ENCODE data around the gene SLC2A10.

SLC2A10 gene

DNA sequence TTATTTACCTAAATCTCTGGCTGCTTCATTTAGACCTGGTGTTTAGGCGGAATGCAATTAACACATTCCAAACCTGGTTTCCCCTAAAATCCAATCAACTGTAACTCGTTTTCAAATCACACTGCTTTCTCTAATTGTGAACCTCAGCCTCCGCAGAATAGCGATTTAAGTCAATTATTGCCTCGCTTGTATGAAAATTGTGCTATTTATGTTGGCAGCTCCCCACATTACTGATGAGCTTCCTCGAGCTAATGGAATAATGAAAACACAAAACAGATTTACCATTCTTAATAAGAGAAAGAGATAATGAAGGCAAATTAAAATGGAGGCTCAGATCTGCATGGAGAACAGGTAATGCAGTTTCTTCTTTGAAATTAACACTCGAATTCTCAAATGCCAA is 67.9 kb downstream of the SLC2A10 start (continued):
- TF ChIP-seq PATZ1 (CRISPR knock-in tag; IDR thresholded peaks at IDR 0.05; ENCODE audit: borderline replicate concordance) (no peak), BACH2 (CRISPR knock-in tag; IDR thresholded peaks at IDR 0.05; ENCODE audit: borderline replicate concordance) (no peak), TOX (CRISPR knock-in tag; IDR thresholded peaks at IDR 0.05; ENCODE audit: borderline replicate concordance) (no peak), ESRRG (CRISPR knock-in tag; IDR thresholded peaks at IDR 0.05) (no peak), GLIS3 (CRISPR knock-in tag; IDR thresholded peaks at IDR 0.05) (no peak)

DNA sequence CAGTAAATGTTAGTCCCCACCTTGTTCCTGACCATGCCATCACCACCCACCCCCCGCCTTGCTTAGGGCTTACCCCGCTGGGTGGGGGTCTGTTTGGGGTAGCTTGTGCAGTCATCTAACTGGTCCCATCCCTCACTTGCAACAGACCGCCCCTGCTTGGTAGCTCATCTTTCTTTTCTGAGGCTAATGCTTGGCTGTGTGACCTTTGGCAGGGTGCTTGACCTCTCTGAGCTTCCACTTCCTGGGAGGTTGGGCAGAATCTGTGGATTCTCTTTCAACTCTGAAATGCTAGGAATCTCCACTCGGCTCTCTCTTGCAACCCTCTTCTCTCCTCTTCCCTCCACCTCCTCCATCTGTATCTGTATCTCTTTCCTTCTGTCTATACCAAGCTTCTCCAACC is 70.4 kb downstream of the SLC2A10 start:
- TF ChIP-seq CREB5 (CRISPR knock-in tag; IDR thresholded peaks at IDR 0.05; ENCODE audit: low read depth) (no peak), ZNF565 (CRISPR knock-in tag; conservative IDR thresholded peaks at IDR 0.05; ENCODE audit: low read depth) (no peak)
- no peak for ATAC-seq

DNA sequence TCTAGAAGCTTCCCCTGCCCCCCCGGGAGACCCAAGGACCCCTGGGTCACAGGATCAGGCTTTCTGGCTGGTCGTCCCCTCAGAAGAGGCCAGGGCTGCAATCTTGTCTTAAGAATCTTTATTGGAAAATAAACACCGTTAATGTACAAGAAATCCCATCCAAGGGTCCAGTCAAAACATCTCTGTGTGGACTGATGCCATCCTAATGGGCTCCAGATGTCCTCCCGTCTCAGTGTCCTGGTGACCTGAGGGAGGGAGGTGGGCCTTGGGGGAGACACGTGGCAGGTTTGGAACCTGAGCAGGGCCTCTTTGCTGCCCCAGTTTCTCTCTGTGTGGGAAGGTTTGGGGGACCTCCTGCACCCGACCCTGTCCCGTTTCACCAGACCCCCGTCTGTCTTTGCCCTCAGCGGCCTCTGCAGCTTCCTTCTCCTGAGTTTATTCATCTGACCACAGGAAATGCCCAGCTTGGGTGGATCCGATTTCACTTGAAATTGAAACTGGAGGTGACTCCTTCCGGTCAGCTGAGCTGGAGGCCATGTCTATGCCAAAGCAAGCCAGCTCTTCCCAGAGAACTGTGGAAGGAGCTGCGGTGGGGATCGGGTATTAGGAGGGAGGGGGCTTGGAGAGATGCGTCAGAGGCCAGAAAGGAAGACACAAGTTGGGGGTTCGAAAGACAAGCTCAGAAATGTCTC is 75.1 kb downstream of the SLC2A10 start:
- TF ChIP-seq GLIS3 (CRISPR knock-in tag; IDR thresholded peaks at IDR 0.05) (no peak), CSDC2 (CRISPR knock-in tag; IDR thresholded peaks at IDR 0.05) (no peak), ZNF70 (CRISPR knock-in tag; IDR thresholded peaks at IDR 0.05) (no peak), TSHZ2 (CRISPR knock-in tag; IDR thresholded peaks at IDR 0.05) (no peak), ZC3H10 (CRISPR knock-in tag; IDR thresholded peaks at IDR 0.05) (no peak), SNAI2 (CRISPR knock-in tag; IDR thresholded peaks at IDR 0.05) (no peak), ZFP3 (CRISPR knock-in tag; IDR thresholded peaks at IDR 0.05) (no peak), BACH2 (CRISPR knock-in tag; IDR thresholded peaks at IDR 0.05; ENCODE audit: borderline replicate concordance) (no peak)
- TF ChIP-seq, protein P1, sequence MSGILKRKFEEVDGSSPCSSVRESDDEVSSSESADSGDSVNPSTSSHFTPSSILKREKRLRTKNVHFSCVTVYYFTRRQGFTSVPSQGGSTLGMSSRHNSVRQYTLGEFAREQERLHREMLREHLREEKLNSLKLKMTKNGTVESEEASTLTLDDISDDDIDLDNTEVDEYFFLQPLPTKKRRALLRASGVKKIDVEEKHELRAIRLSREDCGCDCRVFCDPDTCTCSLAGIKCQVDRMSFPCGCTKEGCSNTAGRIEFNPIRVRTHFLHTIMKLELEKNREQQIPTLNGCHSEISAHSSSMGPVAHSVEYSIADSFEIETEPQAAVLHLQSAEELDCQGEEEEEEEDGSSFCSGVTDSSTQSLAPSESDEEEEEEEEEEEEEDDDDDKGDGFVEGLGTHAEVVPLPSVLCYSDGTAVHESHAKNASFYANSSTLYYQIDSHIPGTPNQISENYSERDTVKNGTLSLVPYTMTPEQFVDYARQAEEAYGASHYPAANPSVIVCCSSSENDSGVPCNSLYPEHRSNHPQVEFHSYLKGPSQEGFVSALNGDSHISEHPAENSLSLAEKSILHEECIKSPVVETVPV (CRISPR knock-in tag; IDR thresholded peaks at IDR 0.05) = no peak

More for the DNA sequence above, 75.1 kb downstream of the SLC2A10 start:
- no peak for ATAC-seq

Measured in SK-N-SH treated with all-trans-retinoic acid at 6 μM for 48 hours (cell line).